K562 (cell line): ENCODE data around the gene COL13A1. TPM values are rescaled to one million over a fixed set of nuclear protein-coding genes. Genes with fewer than 3 reads are reported as not detected.

ENCODE experiments used
- BCOR ChIP-seq: fragments of 450-650 bp; IDR thresholded peaks from 2 replicates; pipeline ENCODE4 v1.6.1; 2016
- FOXK1 ChIP-seq: sonication (generic); formaldehyde crosslinking; IDR thresholded peaks from 2 replicates; pipeline ENCODE4 v1.8.0; 2022; ENCODE audit warnings: missing genetic modification reagents, mild to moderate bottlenecking, borderline replicate concordance
- IRF9 ChIP-seq: fragments of 450-650 bp; IDR thresholded peaks from 2 replicates; pipeline ENCODE4 v1.6.1; 2016; ENCODE audit warnings: missing biosample characterization, missing genetic modification characterization
- MAFK ChIP-seq: IDR thresholded peaks from 2 replicates; pipeline ENCODE4 v1.6.1; 2011; ENCODE audit warnings: low read length, improper control_type of control experiment
- OTX1 ChIP-seq: fragments of 450-650 bp; formaldehyde crosslinking; IDR thresholded peaks from 2 replicates; pipeline ENCODE4 v1.4.0; 2022; ENCODE audit warnings: mild to moderate bottlenecking
- RAD51 ChIP-seq: fragments of 450-650 bp; IDR thresholded peaks from 2 replicates; pipeline ENCODE4 v1.7.1; 2016; ENCODE audit warnings: low read depth, mild to moderate bottlenecking, borderline replicate concordance
- SMAD3 ChIP-seq: fragments of 450-650 bp; formaldehyde crosslinking; conservative IDR thresholded peaks from 2 replicates; pipeline ENCODE4 v1.4.0; 2020; ENCODE audit warnings: mild to moderate bottlenecking
- TFE3 ChIP-seq: fragments of 450-650 bp; formaldehyde crosslinking; IDR thresholded peaks from 2 replicates; pipeline ENCODE4 v1.4.0; 2020; ENCODE audit warnings: mild to moderate bottlenecking, mixed read lengths
- ZBTB17 ChIP-seq: fragments of 450-650 bp; formaldehyde crosslinking; IDR thresholded peaks from 2 replicates; pipeline ENCODE4 v1.4.0; 2020; ENCODE audit warnings: mild to moderate bottlenecking
- ZNF224 ChIP-seq: sonication (generic); formaldehyde crosslinking; IDR thresholded peaks from 2 replicates; pipeline ENCODE4 v1.8.0; 2022; ENCODE audit warnings: mild to moderate bottlenecking, missing genetic modification reagents
- ZNF3 ChIP-seq: fragments of 250-450 bp; sonication (Bioruptor Pico); IDR thresholded peaks from 2 replicates; pipeline ENCODE4 v1.5.0; 2021; ENCODE audit warnings: mild to moderate bottlenecking, moderate library complexity
- ZNF316 ChIP-seq: fragments of 450-650 bp; IDR thresholded peaks from 2 replicates; pipeline ENCODE4 v1.6.1; 2016
- polyA plus RNA-seq, 8 experiments: library from polyadenylated mRNA; depleted of rRNA in 4 of 8; stranded (reverse) in 5 of 8; unstranded in 3 of 8; fragments of >200 nt; fragmentation: Nextera tagmentation in 2 of 8; fragmentation: Illumina TruSeq in 1 of 8; extraction: Ambion mirVana in 2 of 8; extraction: Trizol in 1 of 8; gene quantifications; 2 replicates each; pipeline versions ENCODE4 v1.2.1 to v1.2.3, GENCODE V29; 2011 to 2014; ENCODE audit warnings: inconsistent platforms in 1 of 8, missing spikeins in 1 of 8
- total RNA-seq, 7 experiments: library from RNA; depleted of rRNA in 6 of 7; stranded (reverse); fragments of >200 nt in 6 of 7; fragmentation: Illumina TruSeq in 2 of 7; extraction: Trizol in 2 of 7; gene quantifications; 2 replicates each; pipeline versions ENCODE4 v1.2.1 to v1.2.3, GENCODE V29; 2011 to 2021; ENCODE audit warnings: low replicate concordance in 1 of 7
- TF ChIP-seq, protein P1 (sequence below): fragments of 450-650 bp; formaldehyde crosslinking; IDR thresholded peaks from 2 replicates; pipeline ENCODE4 v1.4.0; 2022; ENCODE audit warnings: missing genetic modification characterization
- TF ChIP-seq, protein P2 (sequence below): sonication (generic); formaldehyde crosslinking; IDR thresholded peaks from 2 replicates; pipeline ENCODE4 v1.8.0; 2023; ENCODE audit warnings: missing genetic modification reagents, mild to moderate bottlenecking, borderline replicate concordance

Gene COL13A1
- total and polyA plus RNA-seq, 9 of the 15 experiments (the other 6 are each of a cell fraction or from before 2014, with no cell fraction given) = not detected

DNA sequence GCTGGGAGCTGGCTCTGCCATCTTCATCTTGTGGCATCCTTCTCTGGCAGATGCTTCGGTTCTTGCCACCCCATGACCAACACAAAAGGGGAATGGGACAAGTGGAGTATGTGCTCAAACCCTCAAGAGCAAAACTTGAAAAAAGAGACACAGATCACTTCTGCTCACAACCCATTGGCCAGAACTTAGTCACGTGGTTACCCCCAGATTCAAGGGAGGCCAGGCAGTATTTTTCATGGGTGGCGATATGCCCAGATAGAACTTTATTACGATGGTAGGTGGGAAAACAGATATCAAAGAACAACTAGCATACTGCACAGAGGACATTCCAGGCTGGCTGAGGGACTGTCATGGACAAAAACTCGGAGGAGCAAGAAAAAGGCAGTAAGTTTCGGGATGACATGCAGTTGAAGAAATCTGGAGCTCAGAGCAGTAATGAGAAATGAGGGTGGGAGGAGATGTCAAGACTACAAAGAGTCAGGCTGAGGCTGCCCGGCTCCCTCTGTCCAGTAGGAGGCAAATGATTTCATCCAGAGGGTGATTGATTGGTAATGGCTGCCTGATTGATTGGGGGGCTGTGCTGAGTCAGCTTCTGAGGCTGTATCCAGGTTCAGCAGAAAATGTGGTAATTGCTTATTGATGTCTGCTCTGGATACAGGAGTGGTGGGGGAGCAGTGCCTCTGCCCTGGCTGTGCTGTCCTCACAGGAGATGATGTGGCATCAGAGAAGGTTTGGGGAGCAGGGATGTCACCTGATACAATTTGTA is 25.3 kb downstream of the COL13A1 start (continued):
- TF ChIP-seq ZNF316 (peak; percentile 45), ZNF224 (CRISPR knock-in tag) (no peak), OTX1 (no peak), IRF9 (tag) (no peak), BCOR (no peak), TFE3 (CRISPR knock-in tag) (peak; percentile 92), SMAD3 (CRISPR knock-in tag) (no peak), ZBTB17 (CRISPR knock-in tag) (peak; percentile 50; the same call in 1 of the 2 replicates), MAFK (0 out of 2 replicates have a peak, but pooled peaks have one; percentile 19), ZNF3 (CRISPR knock-in tag) (no peak), FOXK1 (no peak), RAD51 (peak; percentile 87)
- TF ChIP-seq, protein P1, sequence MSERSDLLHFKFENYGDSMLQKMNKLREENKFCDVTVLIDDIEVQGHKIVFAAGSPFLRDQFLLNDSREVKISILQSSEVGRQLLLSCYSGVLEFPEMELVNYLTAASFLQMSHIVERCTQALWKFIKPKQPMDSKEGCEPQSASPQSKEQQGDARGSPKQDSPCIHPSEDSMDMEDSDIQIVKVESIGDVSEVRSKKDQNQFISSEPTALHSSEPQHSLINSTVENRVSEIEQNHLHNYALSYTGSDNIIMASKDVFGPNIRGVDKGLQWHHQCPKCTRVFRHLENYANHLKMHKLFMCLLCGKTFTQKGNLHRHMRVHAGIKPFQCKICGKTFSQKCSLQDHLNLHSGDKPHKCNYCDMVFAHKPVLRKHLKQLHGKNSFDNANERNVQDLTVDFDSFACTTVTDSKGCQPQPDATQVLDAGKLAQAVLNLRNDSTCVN (CRISPR knock-in tag) = no peak
- TF ChIP-seq, protein P2, sequence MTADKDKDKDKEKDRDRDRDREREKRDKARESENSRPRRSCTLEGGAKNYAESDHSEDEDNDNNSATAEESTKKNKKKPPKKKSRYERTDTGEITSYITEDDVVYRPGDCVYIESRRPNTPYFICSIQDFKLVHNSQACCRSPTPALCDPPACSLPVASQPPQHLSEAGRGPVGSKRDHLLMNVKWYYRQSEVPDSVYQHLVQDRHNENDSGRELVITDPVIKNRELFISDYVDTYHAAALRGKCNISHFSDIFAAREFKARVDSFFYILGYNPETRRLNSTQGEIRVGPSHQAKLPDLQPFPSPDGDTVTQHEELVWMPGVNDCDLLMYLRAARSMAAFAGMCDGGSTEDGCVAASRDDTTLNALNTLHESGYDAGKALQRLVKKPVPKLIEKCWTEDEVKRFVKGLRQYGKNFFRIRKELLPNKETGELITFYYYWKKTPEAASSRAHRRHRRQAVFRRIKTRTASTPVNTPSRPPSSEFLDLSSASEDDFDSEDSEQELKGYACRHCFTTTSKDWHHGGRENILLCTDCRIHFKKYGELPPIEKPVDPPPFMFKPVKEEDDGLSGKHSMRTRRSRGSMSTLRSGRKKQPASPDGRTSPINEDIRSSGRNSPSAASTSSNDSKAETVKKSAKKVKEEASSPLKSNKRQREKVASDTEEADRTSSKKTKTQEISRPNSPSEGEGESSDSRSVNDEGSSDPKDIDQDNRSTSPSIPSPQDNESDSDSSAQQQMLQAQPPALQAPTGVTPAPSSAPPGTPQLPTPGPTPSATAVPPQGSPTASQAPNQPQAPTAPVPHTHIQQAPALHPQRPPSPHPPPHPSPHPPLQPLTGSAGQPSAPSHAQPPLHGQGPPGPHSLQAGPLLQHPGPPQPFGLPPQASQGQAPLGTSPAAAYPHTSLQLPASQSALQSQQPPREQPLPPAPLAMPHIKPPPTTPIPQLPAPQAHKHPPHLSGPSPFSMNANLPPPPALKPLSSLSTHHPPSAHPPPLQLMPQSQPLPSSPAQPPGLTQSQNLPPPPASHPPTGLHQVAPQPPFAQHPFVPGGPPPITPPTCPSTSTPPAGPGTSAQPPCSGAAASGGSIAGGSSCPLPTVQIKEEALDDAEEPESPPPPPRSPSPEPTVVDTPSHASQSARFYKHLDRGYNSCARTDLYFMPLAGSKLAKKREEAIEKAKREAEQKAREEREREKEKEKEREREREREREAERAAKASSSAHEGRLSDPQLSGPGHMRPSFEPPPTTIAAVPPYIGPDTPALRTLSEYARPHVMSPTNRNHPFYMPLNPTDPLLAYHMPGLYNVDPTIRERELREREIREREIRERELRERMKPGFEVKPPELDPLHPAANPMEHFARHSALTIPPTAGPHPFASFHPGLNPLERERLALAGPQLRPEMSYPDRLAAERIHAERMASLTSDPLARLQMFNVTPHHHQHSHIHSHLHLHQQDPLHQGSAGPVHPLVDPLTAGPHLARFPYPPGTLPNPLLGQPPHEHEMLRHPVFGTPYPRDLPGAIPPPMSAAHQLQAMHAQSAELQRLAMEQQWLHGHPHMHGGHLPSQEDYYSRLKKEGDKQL (CRISPR knock-in tag) = no peak
